ENCODE measurements around the gene STEEP1. TPM values are rescaled to one million over a fixed set of nuclear protein-coding genes. Genes with fewer than 3 reads are reported as not detected.

The STEEP1 gene
- 33.0 and 39.8 TPM in 2 replicates for total RNA-seq (2014; rRNA removed; shearing (Covaris generic))

DNA sequence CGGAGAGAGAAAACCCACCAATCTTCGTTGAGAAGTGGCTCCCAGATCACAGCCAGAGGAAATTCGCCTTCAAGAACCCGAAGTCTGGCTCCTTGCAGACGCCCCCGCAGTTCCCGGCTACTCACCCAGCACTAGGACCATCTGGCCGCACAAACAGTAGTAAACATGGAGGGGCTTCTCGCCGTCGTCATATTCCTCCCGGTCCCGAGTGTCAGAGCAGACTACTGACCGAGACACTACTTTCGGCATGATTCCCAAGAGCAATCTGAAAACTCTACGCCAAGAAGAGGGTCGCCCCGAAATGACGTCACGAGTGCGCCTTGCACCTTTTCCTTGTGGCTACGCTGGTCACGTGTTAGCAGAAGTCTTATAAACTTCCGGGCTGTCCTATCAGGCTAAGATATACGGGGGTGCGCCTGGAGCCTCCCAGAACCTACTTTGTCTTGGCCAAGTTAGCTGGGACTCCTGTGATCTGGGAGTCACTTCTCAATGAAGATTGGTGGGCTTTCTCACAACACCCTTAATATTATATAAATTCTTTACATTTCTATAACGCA, at the start of gene STEEP1:
Gene STEEP1, minus strand, starts transcription at position 303 of the 557 bp plus-strand sequence. Its CDS starts 54 bp downstream, at position 249.
- peak; percentile 74 for DNase-seq (ENCODE audit: low spot score)

DNA sequence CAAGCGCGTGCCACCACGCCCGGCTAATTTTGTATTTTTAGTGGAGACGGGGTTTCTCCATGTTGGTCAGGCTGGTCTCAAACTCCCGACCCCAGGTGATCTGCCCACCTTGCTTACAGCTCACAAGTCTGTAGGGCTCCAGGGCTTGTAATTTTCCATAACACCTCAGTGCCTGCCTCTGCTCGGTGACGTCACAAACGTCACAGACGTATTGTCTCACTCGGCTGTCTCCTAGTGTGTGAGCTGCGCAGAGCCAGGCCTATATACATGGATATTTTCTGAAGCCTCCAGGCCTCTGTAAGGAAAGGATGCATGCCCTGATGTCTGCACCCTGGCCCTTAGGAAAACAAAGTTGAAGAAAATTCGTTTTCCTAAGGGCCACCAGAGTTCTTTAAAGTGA, 49.6 kb upstream of the STEEP1 start:
- no peak for DNase-seq (ENCODE audit: low spot score)

GRCh38 chrX:119607018-119607389, 41.8 kb upstream of the STEEP1 start:
- no peak for DNase-seq (ENCODE audit: low spot score)

DNA sequence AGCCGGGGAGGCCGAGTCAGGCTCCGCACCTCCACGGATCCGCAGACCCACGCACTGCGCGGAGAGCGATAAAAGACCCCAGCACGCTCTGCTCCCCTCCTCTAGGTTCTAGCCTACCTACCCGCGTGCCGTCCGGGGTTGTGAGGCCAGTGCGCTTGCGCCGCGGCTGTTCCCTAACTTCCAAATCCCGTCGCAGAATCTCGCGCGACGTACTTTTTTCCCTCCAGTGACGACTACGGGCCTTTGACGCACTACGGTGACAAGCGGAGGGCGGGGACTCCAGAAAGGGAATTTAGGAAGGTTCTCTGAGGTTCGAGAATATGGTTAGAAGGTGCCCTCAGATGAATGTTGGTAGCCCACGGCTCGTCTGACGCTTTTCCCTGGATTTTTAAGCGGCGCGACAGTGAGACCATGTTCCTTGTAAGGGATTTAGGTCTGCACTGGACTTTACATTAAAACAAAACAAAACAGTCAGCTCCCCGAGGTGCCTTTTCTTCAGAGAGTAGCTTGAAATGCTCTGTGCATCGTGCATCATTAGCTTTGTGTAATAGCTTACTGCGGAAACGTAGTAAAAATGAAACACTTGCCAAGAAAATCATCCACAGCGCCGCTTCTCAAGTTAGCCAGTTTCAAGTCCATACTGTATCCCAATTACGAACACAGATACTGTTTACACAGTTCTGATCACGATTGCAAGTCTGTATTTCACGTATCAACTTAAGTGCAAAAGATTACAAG, 41.2 kb upstream of the STEEP1 start, which contains the start of gene NKRF:
Gene NKRF, minus strand, starts transcription at position 145 of the 738 bp plus-strand sequence.
- DNase-seq (ENCODE audit: low spot score): peak; percentile 56

GRCh38 chrX:119605464-119606279, 40.5 kb upstream of the STEEP1 start:
- no peak for DNase-seq (ENCODE audit: low spot score)

DNA sequence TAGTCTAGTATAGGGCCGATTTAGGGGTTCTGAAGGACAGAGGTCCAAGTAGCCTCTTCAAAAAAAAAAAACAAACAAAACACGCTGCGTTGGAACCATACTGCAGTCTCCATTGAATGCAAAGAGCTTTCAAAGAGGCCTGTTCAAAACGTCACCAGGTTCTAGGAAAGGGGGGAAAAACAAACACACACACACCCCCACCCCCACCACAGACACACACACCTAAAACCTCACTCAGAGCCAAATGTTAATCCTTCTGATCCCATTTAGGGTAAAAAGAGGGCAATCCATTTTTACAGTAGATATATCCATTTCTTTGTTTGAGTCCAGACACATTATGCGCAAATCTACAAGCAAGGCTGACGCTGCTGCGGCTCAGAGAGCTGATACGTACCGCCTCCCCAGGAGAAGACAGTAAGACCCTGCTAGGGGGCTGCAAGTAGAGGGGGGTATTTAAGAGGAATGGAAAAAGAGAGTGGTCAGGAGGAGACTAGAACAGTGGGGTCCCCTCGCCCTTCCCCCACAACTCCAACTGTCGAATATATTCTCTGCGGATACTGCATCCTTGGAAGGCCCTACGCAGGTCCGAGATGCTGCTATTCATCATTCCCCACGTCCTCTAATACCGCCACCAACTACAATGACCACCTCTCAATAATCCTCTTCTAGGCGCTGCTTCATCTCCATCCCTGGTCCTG, 39.7 kb upstream of the STEEP1 start:
- DNase-seq (ENCODE audit: low spot score): no peak

DNA sequence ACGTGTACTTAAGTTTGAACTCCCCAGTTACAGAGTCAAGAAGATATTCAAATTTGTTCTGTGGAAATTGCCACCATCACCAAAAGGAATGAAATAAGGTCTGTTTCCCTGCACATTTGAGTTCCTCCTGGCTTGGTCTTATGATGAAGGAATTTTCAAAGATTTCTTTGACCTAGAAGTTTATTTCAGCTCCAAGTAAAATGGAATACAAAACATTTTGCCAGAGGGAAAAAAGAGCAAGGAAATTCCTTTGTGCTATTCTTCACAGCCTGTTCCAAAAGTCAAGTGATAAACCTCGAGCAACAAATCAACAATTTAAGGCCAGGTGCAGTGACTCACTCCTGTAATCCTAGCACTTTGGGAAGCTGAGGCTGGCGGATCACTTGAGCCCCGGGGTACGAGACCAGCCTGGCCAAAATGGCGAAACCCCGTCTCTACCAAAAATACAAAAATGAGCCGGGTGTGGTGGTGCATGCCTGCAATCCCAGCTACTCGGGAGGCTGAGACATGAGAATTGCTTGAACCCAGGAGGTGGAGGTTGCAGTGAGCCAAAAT, 37.6 kb upstream of the STEEP1 start:
- no peak for DNase-seq (ENCODE audit: low spot score)

GRCh38 chrX:119589810-119590209, 24.6 kb upstream of the STEEP1 start:
- DNase-seq (ENCODE audit: low spot score): no peak

- DNase-seq (ENCODE audit: low spot score): no peak
Observed at GRCh38 chrX:119583431-119584059, 18.3 kb upstream of the STEEP1 start.

DNA sequence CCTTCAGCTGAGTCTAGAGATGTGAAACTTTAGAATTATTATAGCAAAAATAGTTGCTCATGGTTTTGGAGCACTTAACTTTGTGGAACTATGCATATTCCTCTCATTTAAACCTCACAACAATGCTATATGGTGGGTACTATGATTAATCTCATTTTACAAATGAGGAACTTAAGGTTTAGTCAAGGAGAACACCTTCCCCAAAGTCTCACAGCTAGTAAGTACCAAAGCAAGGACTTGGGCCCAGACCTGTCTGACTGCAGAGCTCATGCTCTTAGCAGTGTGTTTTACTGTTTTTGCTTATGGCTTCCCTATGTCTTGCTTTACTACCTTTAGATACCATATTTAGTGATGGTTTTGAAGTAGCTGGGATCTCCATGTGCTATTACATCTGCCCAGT, 14.2 kb upstream of the STEEP1 start:
- DNase-seq (ENCODE audit: low spot score): no peak

DNA sequence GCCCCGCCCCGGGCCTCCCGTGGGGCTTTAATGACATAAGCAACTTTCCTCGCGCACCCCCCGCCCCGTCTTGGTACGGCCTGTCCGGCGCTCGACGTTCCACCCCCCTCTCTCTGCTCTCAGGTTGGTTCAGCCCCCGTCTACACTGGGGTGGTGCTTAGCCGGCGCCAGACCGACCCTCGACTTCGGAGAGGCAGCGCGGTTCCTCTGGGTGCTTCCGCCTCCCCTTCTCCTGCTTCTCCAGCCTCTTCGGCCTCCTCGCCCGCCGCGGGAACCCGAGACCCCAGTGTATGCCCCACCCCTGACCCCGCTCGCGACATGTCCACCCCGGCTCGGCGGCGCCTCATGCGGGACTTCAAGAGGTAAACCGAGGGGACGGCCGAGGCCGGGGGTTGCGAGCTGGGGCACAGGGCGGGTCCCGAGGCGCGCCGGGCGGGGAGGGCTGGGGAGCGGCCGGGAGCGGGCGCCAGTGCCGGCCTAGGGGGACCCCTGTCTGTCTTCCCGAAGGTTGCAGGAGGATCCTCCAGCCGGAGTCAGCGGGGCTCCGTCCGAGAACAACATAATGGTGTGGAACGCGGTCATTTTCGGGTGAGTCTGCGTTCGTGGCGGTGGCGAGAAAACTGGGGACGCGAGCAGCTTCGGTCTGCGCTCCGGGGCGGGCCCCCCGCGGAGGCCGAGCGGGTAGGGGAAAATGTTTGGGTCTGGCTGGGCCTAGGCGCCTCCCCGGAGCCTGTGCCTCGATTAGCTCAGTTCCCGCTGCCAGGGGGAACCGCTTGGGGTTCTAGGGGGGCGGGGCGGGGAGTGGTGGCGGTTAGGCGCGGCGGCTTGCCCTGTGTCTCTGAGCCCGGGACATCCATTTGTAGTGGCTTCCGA, 9.4 kb upstream of the STEEP1 start, which contains the start of gene UBE2A:
Gene UBE2A, plus strand, starts transcription at position 170 of the 873 bp plus-strand sequence. Its CDS starts 149 bp downstream, at position 319.
- peak; percentile 60 for DNase-seq (ENCODE audit: low spot score)

DNA sequence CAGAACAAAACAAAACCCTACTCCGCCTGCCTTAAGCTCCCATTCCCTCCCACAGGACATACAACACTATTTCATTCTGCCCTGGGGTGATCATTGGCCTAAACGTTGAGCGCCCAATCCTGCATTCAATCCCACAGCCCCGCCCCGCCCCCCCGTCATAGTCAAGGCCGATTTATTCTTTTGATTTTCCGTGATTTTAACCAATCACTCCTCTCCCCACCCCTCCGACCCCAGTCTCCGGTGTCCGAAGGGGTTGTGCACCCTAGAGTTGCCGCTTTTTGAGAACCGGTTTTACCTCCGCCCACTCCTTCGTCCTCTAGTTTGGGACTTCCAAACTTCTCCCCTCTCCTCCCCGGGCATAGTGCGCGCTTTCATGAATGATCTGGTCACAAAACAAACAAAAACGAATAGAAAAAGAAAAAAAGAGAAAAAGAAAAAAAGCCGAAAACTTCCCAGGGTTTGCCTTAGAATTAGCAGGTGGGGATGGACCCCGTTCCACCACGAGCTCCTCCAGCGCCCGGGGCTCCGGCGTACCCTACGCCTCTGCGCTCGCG, 8.7 kb upstream of the STEEP1 start:
- peak; percentile 0 for DNase-seq (ENCODE audit: low spot score)

GRCh38 chrX:119573222-119573621, 8.0 kb upstream of the STEEP1 start:
- no peak for DNase-seq (ENCODE audit: low spot score)

- no peak for DNase-seq (ENCODE audit: low spot score)
Observed at GRCh38 chrX:119570351-119570835, 5.2 kb upstream of the STEEP1 start.

DNA sequence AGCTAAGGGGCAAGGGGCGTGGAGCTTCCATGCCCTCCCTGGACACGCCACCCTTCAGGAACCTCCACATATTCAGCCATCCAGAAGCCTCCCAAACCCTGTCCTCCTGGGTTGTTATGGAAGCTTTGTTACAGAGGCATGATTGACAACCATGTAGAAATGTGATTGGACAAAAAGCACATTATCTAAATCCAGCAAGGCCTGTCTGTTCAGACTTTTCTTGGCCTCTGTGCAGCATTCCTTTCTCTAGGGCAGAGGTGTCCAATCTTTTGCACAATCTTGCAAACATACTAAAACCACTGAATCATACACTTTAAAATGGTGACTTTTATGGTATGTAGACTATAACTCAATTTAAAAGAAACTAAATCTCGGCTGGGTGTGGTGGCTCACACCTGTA, 12.7 kb downstream of the STEEP1 start:
- no peak for DNase-seq (ENCODE audit: low spot score)

DNA sequence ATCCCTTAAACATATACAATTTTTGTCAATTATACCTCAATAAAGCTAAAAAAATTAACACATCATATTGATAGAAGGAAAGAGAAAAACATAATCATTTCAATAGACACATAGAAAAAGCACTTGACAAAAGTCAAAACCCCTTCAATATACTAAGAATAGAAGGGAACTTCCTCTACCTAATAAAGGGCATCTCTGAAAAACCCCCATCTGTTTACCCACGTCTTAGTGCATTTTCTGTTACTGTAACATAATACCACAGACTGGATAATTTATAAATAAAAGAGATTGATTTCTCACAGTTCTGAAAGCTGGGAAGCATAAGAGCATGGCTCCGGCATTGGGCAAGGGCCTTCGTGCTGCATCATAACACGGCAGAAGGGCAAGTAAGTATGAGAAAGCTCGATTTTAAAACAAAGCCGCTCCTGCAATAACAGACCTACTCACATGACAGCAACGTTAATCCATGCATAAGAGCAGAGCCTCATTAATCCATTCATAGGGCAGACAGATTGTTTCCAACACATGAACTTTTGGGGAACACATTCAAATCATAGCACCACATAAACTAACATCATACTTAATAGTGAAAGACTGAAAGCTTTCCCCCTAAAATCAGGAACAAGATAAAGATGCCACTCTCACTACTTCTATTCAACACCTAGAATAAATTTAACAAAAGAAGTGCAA, 15.7 kb downstream of the STEEP1 start:
- no peak for DNase-seq (ENCODE audit: low spot score)

GRCh38 chrX:119541188-119541587, 24.0 kb downstream of the STEEP1 start:
- peak; percentile 59 for DNase-seq (ENCODE audit: low spot score)

DNA sequence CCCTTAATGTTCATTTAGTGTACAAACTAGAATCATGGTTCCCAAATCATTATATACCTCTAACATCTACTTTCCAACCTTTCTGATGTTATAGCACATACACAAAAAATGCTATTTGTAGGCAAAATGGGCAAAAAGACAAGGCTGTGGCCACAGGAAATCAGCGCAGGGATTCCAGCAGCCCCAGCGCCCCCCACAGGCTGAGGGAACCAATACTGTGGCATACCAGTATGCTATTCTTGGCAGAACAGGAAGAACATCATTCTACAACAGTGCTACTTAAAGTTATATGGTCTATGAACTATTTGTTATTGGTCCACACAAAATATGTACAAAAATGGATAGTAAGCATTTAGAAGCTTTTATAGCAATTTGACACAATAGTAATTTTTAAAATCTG, 25.3 kb downstream of the STEEP1 start:
- no peak for DNase-seq (ENCODE audit: low spot score)

DNA sequence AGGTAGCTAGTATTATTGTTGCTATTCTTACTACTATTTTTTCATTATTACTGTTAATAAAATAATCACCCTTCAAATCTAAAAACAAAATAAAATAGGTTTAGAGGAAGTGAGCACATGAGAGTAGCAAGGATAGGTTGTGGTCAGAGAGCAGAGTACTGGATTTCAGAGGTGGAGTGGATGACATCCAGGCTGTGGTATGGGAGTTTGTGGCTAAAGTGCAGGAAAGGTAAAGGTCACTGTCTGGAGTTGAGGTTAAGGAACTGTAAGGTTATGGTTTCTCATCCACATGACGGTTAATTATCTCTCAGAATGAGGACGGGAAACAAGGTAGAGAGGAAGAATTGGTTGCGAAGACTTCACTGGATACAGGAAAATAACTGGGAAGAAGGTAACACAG, 27.7 kb downstream of the STEEP1 start:
- DNase-seq (ENCODE audit: low spot score): no peak

Measured in A172 (cell line).